ENCODE measurements around the gene C20orf141. TPM values are rescaled to one million over a fixed set of nuclear protein-coding genes. Genes with fewer than 3 reads are reported as not detected.

Gene C20orf141
- total RNA-seq, 6 donors from 2014 or later, result not detected

DNA sequence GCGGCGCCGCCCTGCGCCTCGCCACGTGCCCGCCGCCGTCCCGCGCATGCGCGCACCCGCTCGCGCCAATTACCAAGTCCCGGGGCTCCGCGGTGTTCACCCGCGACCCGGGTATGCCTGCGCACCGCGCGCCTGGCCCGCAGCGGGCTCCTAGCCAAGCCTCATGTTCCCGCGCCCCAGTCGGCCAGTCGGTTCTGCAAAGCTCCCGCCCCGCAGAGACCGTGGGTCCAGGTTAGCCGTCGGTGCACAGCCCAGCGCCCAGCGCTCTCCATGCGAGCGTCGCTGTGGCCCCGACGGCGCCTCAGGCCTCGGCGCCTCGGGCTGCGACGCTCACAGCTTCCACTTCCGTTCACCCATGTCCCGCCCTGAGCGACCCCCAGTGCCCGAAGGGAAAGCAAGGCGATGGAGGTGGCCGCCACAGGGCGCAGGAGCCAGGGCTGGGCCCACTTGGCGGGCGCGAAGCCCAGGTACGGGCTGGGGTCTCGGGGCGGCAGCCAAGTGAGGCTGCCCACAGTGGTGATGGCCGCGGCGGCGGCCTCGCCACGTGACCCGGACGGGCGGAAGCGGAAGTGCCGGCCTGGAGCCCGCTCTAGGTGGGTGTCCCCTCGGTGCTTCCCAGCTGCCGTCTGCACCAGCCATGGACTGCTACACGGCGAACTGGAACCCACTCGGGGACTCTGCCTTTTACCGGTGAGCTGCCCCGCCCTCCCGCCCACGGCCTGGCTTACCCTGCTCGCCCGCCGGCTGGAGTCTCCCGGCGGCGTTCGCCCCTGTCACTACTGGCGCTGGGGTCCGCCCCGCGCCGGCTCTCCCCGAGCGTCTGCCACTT lies 25.6 kb downstream of the C20orf141 start, which contains the start of the genes PCED1A and VPS16:
PCED1A (minus strand) TSS at position 518 of the 829 bp plus-strand sequence. CDS start 743 bp downstream, outside the sequence.
VPS16 (plus strand) TSS at position 608 of the 829 bp plus-strand sequence; CDS start at position 638, 30 bp downstream.
- Histone ChIP-seq H3K4me3 (peak within 1 kb of the TSS; percentile 67 to 100 (median 94)), H3K4me1 (peaks cover 14 to 30% (median 19%) of the 10 kb centered on the region in 4 donors), H3K27me3 (no peaks in the 10 kb centered on the region), H3K9me3 (no peaks in the 10 kb centered on the region), H3K27ac (peak within 1 kb of the TSS; percentile 88 to 95 (median 92)), H3K36me3 (peaks cover 0 to 13% (median 3%) of the 10 kb centered on the region in 4 donors)
- TF ChIP-seq EP300 (IDR thresholded peaks at IDR 0.05) (no peak), POLR2A (IDR thresholded peaks at IDR 0.05) (peak in 2 of 4 donors; percentile 64 to 82), POLR2AphosphoS5 (IDR thresholded peaks at IDR 0.05) (peak; percentile 69 to 78)
- TF ChIP-seq, protein P1, sequence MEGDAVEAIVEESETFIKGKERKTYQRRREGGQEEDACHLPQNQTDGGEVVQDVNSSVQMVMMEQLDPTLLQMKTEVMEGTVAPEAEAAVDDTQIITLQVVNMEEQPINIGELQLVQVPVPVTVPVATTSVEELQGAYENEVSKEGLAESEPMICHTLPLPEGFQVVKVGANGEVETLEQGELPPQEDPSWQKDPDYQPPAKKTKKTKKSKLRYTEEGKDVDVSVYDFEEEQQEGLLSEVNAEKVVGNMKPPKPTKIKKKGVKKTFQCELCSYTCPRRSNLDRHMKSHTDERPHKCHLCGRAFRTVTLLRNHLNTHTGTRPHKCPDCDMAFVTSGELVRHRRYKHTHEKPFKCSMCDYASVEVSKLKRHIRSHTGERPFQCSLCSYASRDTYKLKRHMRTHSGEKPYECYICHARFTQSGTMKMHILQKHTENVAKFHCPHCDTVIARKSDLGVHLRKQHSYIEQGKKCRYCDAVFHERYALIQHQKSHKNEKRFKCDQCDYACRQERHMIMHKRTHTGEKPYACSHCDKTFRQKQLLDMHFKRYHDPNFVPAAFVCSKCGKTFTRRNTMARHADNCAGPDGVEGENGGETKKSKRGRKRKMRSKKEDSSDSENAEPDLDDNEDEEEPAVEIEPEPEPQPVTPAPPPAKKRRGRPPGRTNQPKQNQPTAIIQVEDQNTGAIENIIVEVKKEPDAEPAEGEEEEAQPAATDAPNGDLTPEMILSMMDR (IDR thresholded peaks at IDR 0.05), result peak in 1 of 6 experiments; percentile 11
- DNase-seq, result peak; percentile 90 to 99
- WGBS, 2 donors, result 0 to 2% methylated on average over 3 to 47 of the region's 98 CpGs
- ATAC-seq (ENCODE audit: low FRiP score in 2 of 2), result peak; percentile 95 to 99

GRCh38 chr20:2840967-2841531 lies 26.3 kb downstream of the C20orf141 start:
- Histone ChIP-seq H3K27ac (peak overlapping the region; percentile 88 to 95 (median 92)), H3K27me3 (no peaks in the 10 kb centered on the region), H3K4me3 (peak overlapping the region; percentile 67 to 100 (median 94)), H3K9me3 (no peaks in the 10 kb centered on the region), H3K4me1 (peaks cover 14 to 30% (median 19%) of the 10 kb centered on the region in 4 donors), H3K36me3 (peaks cover 0 to 11% (median 2%) of the 10 kb centered on the region in 4 donors)
- DNase-seq, result peak; percentile 69 to 93
- peak; percentile 68 to 84 for ATAC-seq (ENCODE audit: low FRiP score in 2 of 2)
- TF ChIP-seq POLR2AphosphoS5 (IDR thresholded peaks at IDR 0.05) (peak in 1 of 2 donors; percentile 7), EP300 (IDR thresholded peaks at IDR 0.05) (no peak)
- WGBS, 2 donors, result 8 to 10% methylated on average over 23 to 28 of the region's 33 CpGs

DNA sequence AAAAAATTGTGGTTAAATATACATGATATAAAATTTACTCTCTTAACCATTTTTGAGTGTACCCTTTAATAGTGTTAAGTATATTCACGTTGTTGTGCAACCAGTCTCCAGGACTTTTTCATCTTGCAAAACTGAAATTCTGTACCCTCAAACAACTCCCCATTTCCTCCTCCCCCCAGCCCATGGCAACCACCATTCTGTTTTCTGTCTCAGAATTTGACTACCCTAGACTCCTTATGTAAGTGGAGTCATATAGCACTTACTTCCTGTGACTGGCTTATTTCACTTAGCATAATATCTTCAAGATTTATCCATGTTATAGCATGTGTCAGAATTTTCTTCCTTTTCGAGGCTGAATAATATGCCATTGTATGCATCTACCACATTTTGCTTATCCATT lies 30.8 kb downstream of the C20orf141 start:
- DNase-seq, result no peak
- Histone ChIP-seq H3K27me3 (no peaks in the 10 kb centered on the region), H3K27ac (no peak overlapping the region), H3K36me3 (peaks cover 0 to 3% (median 0%) of the 10 kb centered on the region in 4 donors), H3K4me1 (peaks cover 6 to 13% (median 8%) of the 10 kb centered on the region in 4 donors), H3K9me3 (no peaks in the 10 kb centered on the region), H3K4me3 (no peak overlapping the region)
- TF ChIP-seq POLR2A (IDR thresholded peaks at IDR 0.05) (no peak), POLR2AphosphoS5 (IDR thresholded peaks at IDR 0.05) (no peak), EP300 (IDR thresholded peaks at IDR 0.05) (no peak)
- TF ChIP-seq, protein P1 (IDR thresholded peaks at IDR 0.05), result no peak
- 67 to 69% methylated on average over 2 of the region's 2 CpGs for WGBS, 2 donors
- no peak for ATAC-seq (ENCODE audit: low FRiP score in 2 of 2)

DNA sequence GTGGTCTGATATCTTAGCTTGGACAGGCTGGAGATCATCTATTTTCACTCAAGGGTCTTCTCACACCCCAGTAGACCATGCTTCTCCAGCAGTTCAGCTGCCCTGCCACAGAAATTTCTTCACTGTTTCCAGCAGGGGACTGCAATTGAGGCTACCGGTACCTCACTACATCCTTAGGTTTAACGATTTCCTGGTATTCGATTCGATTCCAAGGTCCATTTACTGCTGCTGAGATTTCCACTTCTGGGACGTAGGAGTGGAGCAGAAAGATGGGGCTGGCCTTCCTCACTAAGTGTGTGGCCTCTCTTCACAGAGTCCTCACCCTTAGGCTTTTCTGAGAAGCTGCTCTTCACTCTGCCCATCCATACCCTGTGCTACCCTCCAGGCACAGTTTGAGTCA lies 31.9 kb downstream of the C20orf141 start:
- no peak for ATAC-seq (ENCODE audit: low FRiP score in 2 of 2)

More for the DNA sequence above, 31.9 kb downstream of the C20orf141 start:
- DNase-seq, result no peak
- H3K4me1 ChIP-seq, result peaks cover under 1 to 7% (median 2%) of the 10 kb centered on the region in 4 donors
- WGBS, 2 donors, result 68 to 71% methylated on average over 5 of the region's 5 CpGs
- TF ChIP-seq POLR2AphosphoS5 (IDR thresholded peaks at IDR 0.05) (no peak), POLR2A (IDR thresholded peaks at IDR 0.05) (no peak)
- TF ChIP-seq, protein P1 (IDR thresholded peaks at IDR 0.05), result no peak
- H3K9me3 ChIP-seq, result no peaks in the 10 kb centered on the region
- H3K4me3 ChIP-seq, result no peak overlapping the region
- H3K27ac ChIP-seq, result no peak overlapping the region
- H3K36me3 ChIP-seq, result peaks cover 0 to 3% (median 0%) of the 10 kb centered on the region in 4 donors
- H3K27me3 ChIP-seq, result no peaks in the 10 kb centered on the region
